ENCODE results near the gene ZFAND3. TPM values are rescaled to one million over a fixed set of nuclear protein-coding genes. Genes with fewer than 3 reads are reported as not detected.

ZFAND3 gene
- total RNA-seq, 6 donors from 2014 or later: 26.2 to 66.4 (median 55.5) TPM

- no peak for TF ChIP-seq EP300 (IDR thresholded peaks at IDR 0.05)
- TF ChIP-seq POLR2AphosphoS5 (IDR thresholded peaks at IDR 0.05): no peak
- TF ChIP-seq CTCF (IDR thresholded peaks at IDR 0.05): no peak
- no peak for TF ChIP-seq POLR2A (IDR thresholded peaks at IDR 0.05)
- Histone ChIP-seq H3K27me3 (no peaks in the 10 kb centered on the region), H3K4me1 (peaks cover 0 to 11% (median 1%) of the 10 kb centered on the region in 4 donors), H3K36me3 (no peaks in the 10 kb centered on the region), H3K27ac (no peak overlapping the region), H3K9me3 (no peaks in the 10 kb centered on the region), H3K4me3 (no peak overlapping the region)
- DNase-seq: no peak
- ATAC-seq (ENCODE audit: low FRiP score in 2 of 2): no peak
These were observed 273.4 kb downstream of the ZFAND3 start for GRCh38 chr6:38092964-38093363.

- no peak overlapping the region for H3K4me3 ChIP-seq
- TF ChIP-seq POLR2A (IDR thresholded peaks at IDR 0.05) (no peak), EP300 (IDR thresholded peaks at IDR 0.05) (no peak), CTCF (IDR thresholded peaks at IDR 0.05) (no peak), POLR2AphosphoS5 (IDR thresholded peaks at IDR 0.05) (no peak)
- WGBS, 2 donors: 85 to 86% methylated on average over 2 of the region's 2 CpGs
- no peak overlapping the region for H3K27ac ChIP-seq
- H3K4me1 ChIP-seq: peaks cover 0 to 11% (median 1%) of the 10 kb centered on the region in 4 donors
- ATAC-seq (ENCODE audit: low FRiP score in 2 of 2) (no peak), DNase-seq (no peak)
- no peaks in the 10 kb centered on the region for H3K36me3 ChIP-seq
- H3K9me3 ChIP-seq: no peaks in the 10 kb centered on the region
- no peaks in the 10 kb centered on the region for H3K27me3 ChIP-seq
These were observed 275.5 kb downstream of the ZFAND3 start for GRCh38 chr6:38095054-38095453.

- 89 to 96% methylated on average over 1 of the region's 1 CpG for WGBS, 2 donors
- H3K27ac ChIP-seq: no peak overlapping the region
- H3K4me1 ChIP-seq: no peaks in the 10 kb centered on the region
- DNase-seq (no peak), ATAC-seq (ENCODE audit: low FRiP score in 2 of 2) (no peak)
- TF ChIP-seq POLR2A (IDR thresholded peaks at IDR 0.05): no peak
- TF ChIP-seq EP300 (IDR thresholded peaks at IDR 0.05): no peak
- TF ChIP-seq POLR2AphosphoS5 (IDR thresholded peaks at IDR 0.05): no peak
- no peak for TF ChIP-seq CTCF (IDR thresholded peaks at IDR 0.05)
- no peak overlapping the region for H3K4me3 ChIP-seq
- H3K9me3 ChIP-seq: no peaks in the 10 kb centered on the region
- no peaks in the 10 kb centered on the region for H3K27me3 ChIP-seq
- no peaks in the 10 kb centered on the region for H3K36me3 ChIP-seq
These were observed 279.7 kb downstream of the ZFAND3 start for GRCh38 chr6:38099221-38099620.

GRCh38 chr6:38100380-38100779 lies 280.9 kb downstream of the ZFAND3 start:
- no peaks in the 10 kb centered on the region for H3K27me3 ChIP-seq
- no peak overlapping the region for H3K4me3 ChIP-seq
- H3K4me1 ChIP-seq: no peaks in the 10 kb centered on the region
- WGBS, 2 donors: 67 to 90% methylated on average over 1 of the region's 1 CpG
- H3K9me3 ChIP-seq: no peaks in the 10 kb centered on the region
- no peak for ATAC-seq (ENCODE audit: low FRiP score in 2 of 2)
- DNase-seq: no peak
- no peak overlapping the region for H3K27ac ChIP-seq
- no peaks in the 10 kb centered on the region for H3K36me3 ChIP-seq
- TF ChIP-seq POLR2A (IDR thresholded peaks at IDR 0.05) (no peak), EP300 (IDR thresholded peaks at IDR 0.05) (no peak)

- H3K36me3 ChIP-seq: no peaks in the 10 kb centered on the region
- no peak overlapping the region for H3K4me3 ChIP-seq
- ATAC-seq (ENCODE audit: low FRiP score in 2 of 2) (no peak), DNase-seq (no peak)
- TF ChIP-seq POLR2AphosphoS5 (IDR thresholded peaks at IDR 0.05) (no peak), CTCF (IDR thresholded peaks at IDR 0.05) (no peak), POLR2A (IDR thresholded peaks at IDR 0.05) (no peak), EP300 (IDR thresholded peaks at IDR 0.05) (no peak)
- no peaks in the 10 kb centered on the region for H3K4me1 ChIP-seq
- H3K9me3 ChIP-seq: no peaks in the 10 kb centered on the region
- H3K27ac ChIP-seq: no peak overlapping the region
- no peaks in the 10 kb centered on the region for H3K27me3 ChIP-seq
- WGBS, 2 donors: 90 to 91% methylated on average over 3 of the region's 3 CpGs
These were observed 284.4 kb downstream of the ZFAND3 start for GRCh38 chr6:38103921-38104320.

Measured in upper lobe of left lung (tissue), 6 donors.